NCI-H146 (cell line): ENCODE data around the gene PPWD1.
"Not testable (repeated sequence)": the region's sequence is repeated elsewhere in the genome, so short reads cannot be mapped to it uniquely, and the experiment has no call there.

Experiments used
- DNase-seq: peaks from one replicate; lab custom pipeline; 2025; lab: John Stamatoyannopoulos, UW

The PPWD1 gene

GRCh38 chr5:65562731-65563701 lies at the start of gene PPWD1, which contains the start of gene CENPK:
Gene PPWD1, plus strand, starts transcription at chr5:65563296. Its CDS starts 15 bp downstream, at chr5:65563311.
Gene CENPK, minus strand, starts transcription at chr5:65563168. Its CDS starts 8,261 bp downstream, at chr5:65554907.
- peak; percentile 96 for DNase-seq

- no peak for DNase-seq
Measured at GRCh38 chr5:65525726-65526125, 37.4 kb upstream of the PPWD1 start.

GRCh38 chr5:65530904-65531303 lies 32.2 kb upstream of the PPWD1 start:
- no peak for DNase-seq

- DNase-seq, result no peak
Measured at GRCh38 chr5:65535529-65535987, 27.5 kb upstream of the PPWD1 start.

- DNase-seq, result no peak
Measured at GRCh38 chr5:65539827-65540226, 23.3 kb upstream of the PPWD1 start.

GRCh38 chr5:65544473-65544872 lies 18.6 kb upstream of the PPWD1 start:
- no peak for DNase-seq

- no peak for DNase-seq
Measured at GRCh38 chr5:65546141-65546540, 17.0 kb upstream of the PPWD1 start.

- DNase-seq, result no peak
Measured at GRCh38 chr5:65548281-65548680, 14.8 kb upstream of the PPWD1 start.

GRCh38 chr5:65553941-65554340 lies 9.2 kb upstream of the PPWD1 start:
- no peak for DNase-seq

GRCh38 chr5:65555287-65555686 lies 7.8 kb upstream of the PPWD1 start:
- DNase-seq, result no peak

GRCh38 chr5:65556181-65556580 lies 6.9 kb upstream of the PPWD1 start:
- no peak for DNase-seq

- no peak for DNase-seq
Measured at GRCh38 chr5:65556718-65557117, 6.4 kb upstream of the PPWD1 start.

- DNase-seq, result no peak
Measured at GRCh38 chr5:65563777-65564176, 681 bp downstream of the PPWD1 start.

- DNase-seq, result no peak
Measured at GRCh38 chr5:65566505-65566904, 3.4 kb downstream of the PPWD1 start.

GRCh38 chr5:65570598-65571226 lies 7.6 kb downstream of the PPWD1 start:
- DNase-seq, result no peak

GRCh38 chr5:65577141-65577540 lies 14.0 kb downstream of the PPWD1 start:
- DNase-seq, result no peak

- no peak for DNase-seq
Measured at GRCh38 chr5:65588694-65589093, 25.6 kb downstream of the PPWD1 start.

GRCh38 chr5:65601761-65602160 lies 38.7 kb downstream of the PPWD1 start:
- DNase-seq, result not testable (repeated sequence)

GRCh38 chr5:65611524-65611923 lies 48.4 kb downstream of the PPWD1 start:
- peak; percentile 77 for DNase-seq

- no peak for DNase-seq
Measured at GRCh38 chr5:65612298-65612907, 49.3 kb downstream of the PPWD1 start.

- no peak for DNase-seq
Measured at GRCh38 chr5:65620021-65620420, 56.9 kb downstream of the PPWD1 start.

GRCh38 chr5:65621961-65622360 lies 58.9 kb downstream of the PPWD1 start:
- not testable (repeated sequence) for DNase-seq

- no peak for DNase-seq
Measured at GRCh38 chr5:65623482-65623881, 60.4 kb downstream of the PPWD1 start.
